Measurements from ENCODE around the gene TBX1.
"Not testable (repeated sequence)": the region's sequence is repeated elsewhere in the genome, so short reads cannot be mapped to it uniquely, and the experiment has no call there.

Gene TBX1

GRCh38 chr22:19723232-19723982, 37.2 kb upstream of the TBX1 start, which contains the start of gene GP1BB:
Gene GP1BB, plus strand, starts transcription at chr22:19723539. Its CDS starts 31 bp downstream, at chr22:19723570.
- DNase-seq (ENCODE audit: low spot score) = no peak

GRCh38 chr22:19723983-19724827, 36.4 kb upstream of the TBX1 start:
- no peak for DNase-seq (ENCODE audit: low spot score)

- DNase-seq (ENCODE audit: low spot score) = no peak
Observed at GRCh38 chr22:19724927-19725661, 35.5 kb upstream of the TBX1 start.

GRCh38 chr22:19726064-19726788, 34.4 kb upstream of the TBX1 start:
- not testable (repeated sequence) for DNase-seq (ENCODE audit: low spot score)

- no peak for DNase-seq (ENCODE audit: low spot score)
Observed at GRCh38 chr22:19727310-19728150, 33.0 kb upstream of the TBX1 start.

GRCh38 chr22:19728271-19728670, 32.3 kb upstream of the TBX1 start:
- no peak for DNase-seq (ENCODE audit: low spot score)

GRCh38 chr22:19728836-19729235, 31.7 kb upstream of the TBX1 start:
- DNase-seq (ENCODE audit: low spot score) = no peak

GRCh38 chr22:19729507-19729906, 31.1 kb upstream of the TBX1 start:
- no peak for DNase-seq (ENCODE audit: low spot score)

- no peak for DNase-seq (ENCODE audit: low spot score)
Observed at GRCh38 chr22:19730198-19730597, 30.4 kb upstream of the TBX1 start.

GRCh38 chr22:19730655-19731360, 29.8 kb upstream of the TBX1 start:
- peak; percentile 77 for DNase-seq (ENCODE audit: low spot score)

GRCh38 chr22:19731361-19732135, 29.0 kb upstream of the TBX1 start:
- DNase-seq (ENCODE audit: low spot score) = no peak

- DNase-seq (ENCODE audit: low spot score) = no peak
Observed at GRCh38 chr22:19732403-19733113, 28.0 kb upstream of the TBX1 start.

GRCh38 chr22:19733755-19734154, 26.8 kb upstream of the TBX1 start:
- no peak for DNase-seq (ENCODE audit: low spot score)

- DNase-seq (ENCODE audit: low spot score) = no peak
Observed at GRCh38 chr22:19734163-19734562, 26.4 kb upstream of the TBX1 start.

- no peak for DNase-seq (ENCODE audit: low spot score)
Observed at GRCh38 chr22:19734837-19735382, 25.7 kb upstream of the TBX1 start.

GRCh38 chr22:19735665-19736510, 24.7 kb upstream of the TBX1 start:
- DNase-seq (ENCODE audit: low spot score) = no peak

- no peak for DNase-seq (ENCODE audit: low spot score)
Observed at GRCh38 chr22:19737846-19738663, 22.5 kb upstream of the TBX1 start.
